Activated T-helper 2 cell treated with anti-CD3 and anti-CD28 coated beads, Interferon-gamma antibody, Interleukin-2, Interleukin-4, amounts not matched to agents 10 μg/mL and 5 μg/mL and 100 μg/mL, durations not matched to agents 14 hours and 24 hours and 36 hours (primary cell): Measurements from ENCODE around the gene TDRD7. TPM values are rescaled to one million over a fixed set of nuclear protein-coding genes. Genes with fewer than 3 reads are reported as not detected.

Experiments
- DNase-seq: peaks from one replicate; pipeline ENCODE4 v3.0.0; 2021; ENCODE audit warnings: low spot score
- H3K27ac Mint-ChIP-seq: one replicate; pipeline ENCODE4 v1.8.0; 2021; ENCODE audit warnings: mixed read lengths
- H3K27me3 Mint-ChIP-seq: one replicate; pipeline ENCODE4 v1.8.0; 2021; ENCODE audit warnings: low read depth, mixed read lengths
- H3K36me3 Mint-ChIP-seq: one replicate; pipeline ENCODE4 v1.8.0; 2021; ENCODE audit warnings: low read depth, mixed read lengths
- H3K4me1 Mint-ChIP-seq: one replicate; pipeline ENCODE4 v1.8.0; 2021; ENCODE audit warnings: low read depth, mixed read lengths
- H3K4me3 Mint-ChIP-seq: one replicate; pipeline ENCODE4 v1.8.0; 2021; ENCODE audit warnings: low read depth, mild to moderate bottlenecking, moderate library complexity, mixed read lengths
- H3K9me3 Mint-ChIP-seq: one replicate; pipeline ENCODE4 v1.8.0; 2021; ENCODE audit warnings: mixed read lengths
- intact Hi-C: fragments of 100-400 bp; cut with micrococcal nuclease; formaldehyde crosslinking; loops from one replicate; pipeline ENCODE4 v1.15.1; 2023
- total RNA-seq: library from RNA; stranded (reverse); gene quantifications from 2 replicates; pipeline ENCODE4 v1.2.3, GENCODE V29; 2022

Gene TDRD7
- total RNA-seq, 1 donor from 2014 or later, result 4.4 TPM

DNA sequence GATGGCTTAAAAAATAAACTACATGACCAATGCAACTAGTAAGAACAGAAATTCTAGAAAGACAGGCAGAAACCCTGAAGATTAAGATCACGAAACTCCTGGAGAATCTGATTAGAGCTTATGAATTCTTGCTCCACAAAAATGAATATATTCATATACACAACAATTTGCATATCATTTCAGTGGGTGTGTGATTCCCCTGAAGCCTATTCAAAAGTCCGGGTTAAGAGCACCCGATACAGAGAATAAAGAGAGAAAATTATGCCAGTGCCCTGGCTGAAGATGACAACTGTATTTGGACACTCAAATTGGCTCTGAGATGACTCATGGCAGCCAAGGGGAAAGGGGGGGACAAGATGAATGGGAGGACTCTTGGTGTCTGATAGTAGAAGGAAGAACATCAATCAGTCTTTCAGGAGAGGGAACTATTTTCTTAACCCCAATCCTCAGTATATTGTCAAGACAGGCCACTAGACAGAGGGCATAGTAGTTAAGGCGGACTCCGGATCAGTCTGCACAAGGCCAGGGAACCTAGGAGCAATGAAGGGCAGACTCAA is 95.6 kb downstream of the TDRD7 start:
- Mint-ChIP-seq H3K4me1 (peaks cover 24% of the 10 kb centered on the region), H3K9me3 (no peaks in the 10 kb centered on the region), H3K27ac (no peak overlapping the region), H3K36me3 (no peaks in the 10 kb centered on the region), H3K4me3 (no peak overlapping the region), H3K27me3 (peaks cover 25% of the 10 kb centered on the region)
- intact Hi-C loops, result no loop called here
- no peak for DNase-seq

DNA sequence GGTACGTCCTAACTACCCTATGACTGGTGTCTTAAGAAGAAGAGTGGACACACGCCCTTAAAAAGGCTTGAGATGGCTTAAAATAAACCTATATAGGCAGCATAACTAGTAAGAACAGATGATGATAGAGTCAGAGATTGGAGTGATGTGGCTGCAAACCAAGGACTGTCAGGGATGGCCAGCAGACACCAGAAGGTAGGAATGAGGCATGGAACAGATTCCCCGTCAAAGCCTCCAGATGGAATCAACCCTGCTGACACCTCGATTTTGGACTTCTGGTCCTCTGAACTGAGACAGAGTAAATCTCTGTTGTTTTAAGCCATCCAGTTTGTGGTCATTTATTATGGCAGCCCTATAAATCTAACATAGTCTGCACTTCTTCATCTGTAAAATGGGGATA is 97.0 kb downstream of the TDRD7 start:
- intact Hi-C loops, result no loop called here
- H3K27me3 Mint-ChIP-seq, result peaks cover 11% of the 10 kb centered on the region
- DNase-seq, result no peak
- H3K27ac Mint-ChIP-seq, result no peak overlapping the region
- H3K9me3 Mint-ChIP-seq, result no peaks in the 10 kb centered on the region
- H3K4me1 Mint-ChIP-seq, result peaks cover 15% of the 10 kb centered on the region
- H3K4me3 Mint-ChIP-seq, result no peak overlapping the region
- no peaks in the 10 kb centered on the region for H3K36me3 Mint-ChIP-seq

DNA sequence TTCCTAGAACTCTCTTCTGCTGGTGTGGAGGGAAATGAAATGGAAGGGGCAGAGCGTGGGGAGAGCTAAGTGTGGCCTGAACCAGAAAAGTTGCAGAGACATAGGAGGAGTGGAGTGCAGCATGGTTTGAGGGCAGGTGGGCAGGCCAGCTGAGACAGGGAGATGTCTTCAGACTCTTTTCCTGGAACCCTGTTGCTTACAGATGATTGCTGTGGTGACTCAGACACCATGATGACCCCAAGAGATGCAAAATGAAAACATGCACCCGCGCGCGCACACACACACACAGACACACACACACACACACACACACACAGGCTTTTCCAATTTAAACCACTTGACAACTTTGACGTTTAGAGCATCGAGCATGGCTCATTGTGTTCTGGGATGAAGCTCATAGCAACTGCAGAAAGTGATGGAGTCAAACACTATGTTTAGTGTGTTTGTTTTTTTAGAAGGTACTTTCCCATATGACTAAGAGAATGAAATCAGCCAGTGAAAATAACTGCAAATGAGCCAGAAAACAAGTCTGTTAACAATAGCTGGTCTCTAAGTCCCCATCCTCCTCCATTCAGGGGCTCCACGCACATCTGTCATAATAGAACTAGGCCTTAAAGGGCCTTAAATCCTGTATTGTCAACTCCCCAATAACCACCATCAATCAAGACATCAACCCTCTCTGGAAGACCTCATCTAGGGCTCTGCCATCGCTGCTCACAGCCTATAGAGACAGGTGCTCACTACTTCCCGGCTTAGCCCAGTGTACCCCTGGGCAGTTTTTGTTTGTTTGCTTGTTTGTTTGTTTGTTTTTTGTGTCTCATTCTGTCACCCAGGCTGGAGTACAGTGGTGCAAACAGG is 99.1 kb downstream of the TDRD7 start:
- Mint-ChIP-seq H3K9me3 (no peaks in the 10 kb centered on the region), H3K36me3 (no peaks in the 10 kb centered on the region), H3K4me3 (no peak overlapping the region), H3K27me3 (peaks cover 1% of the 10 kb centered on the region), H3K27ac (peak overlapping the region; percentile 42), H3K4me1 (peaks cover 15% of the 10 kb centered on the region)
- intact Hi-C loops, result no loop called here
- DNase-seq, result no peak

DNA sequence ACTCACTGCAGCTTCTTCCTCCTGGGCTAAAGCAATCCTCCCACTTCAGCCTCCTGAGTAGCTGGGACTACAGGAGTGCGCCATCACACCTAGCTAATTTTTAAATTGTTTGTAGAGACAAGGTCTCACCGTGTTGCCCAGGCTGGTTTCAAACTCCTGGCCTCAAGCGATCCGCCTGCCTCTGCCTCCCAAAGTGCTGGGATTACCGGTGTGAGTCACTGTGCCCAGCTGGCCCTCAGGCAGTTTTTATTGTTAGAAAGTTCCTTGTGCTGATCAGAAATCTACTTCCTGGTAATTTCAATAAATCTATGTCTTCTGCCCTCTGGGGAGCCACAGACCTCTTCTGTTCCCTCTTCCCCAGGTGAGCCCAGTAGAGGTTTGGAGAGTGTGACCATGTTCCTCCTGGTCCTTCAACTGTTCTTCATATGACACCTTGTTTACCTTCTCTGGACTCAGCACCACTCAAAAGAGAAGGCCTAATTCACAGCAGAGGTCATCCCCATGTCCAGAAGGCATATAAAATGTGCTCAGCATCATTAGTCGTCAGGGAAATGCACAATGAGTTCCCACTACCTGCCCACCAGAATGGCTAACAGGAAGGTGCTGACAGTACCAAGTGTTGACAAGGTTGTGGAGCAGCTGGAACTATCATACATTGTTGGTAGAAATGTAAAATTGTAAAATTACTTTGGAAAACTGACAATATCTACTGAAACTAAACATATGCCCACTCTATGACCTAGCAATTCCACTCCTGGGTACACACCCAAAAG is 99.9 kb downstream of the TDRD7 start:
- Mint-ChIP-seq H3K9me3 (no peaks in the 10 kb centered on the region), H3K4me3 (no peak overlapping the region), H3K27me3 (peaks cover 2% of the 10 kb centered on the region), H3K4me1 (peaks cover 15% of the 10 kb centered on the region), H3K27ac (peak overlapping the region; percentile 42), H3K36me3 (no peaks in the 10 kb centered on the region)
- intact Hi-C loops, result no loop called here
- DNase-seq, result no peak

DNA sequence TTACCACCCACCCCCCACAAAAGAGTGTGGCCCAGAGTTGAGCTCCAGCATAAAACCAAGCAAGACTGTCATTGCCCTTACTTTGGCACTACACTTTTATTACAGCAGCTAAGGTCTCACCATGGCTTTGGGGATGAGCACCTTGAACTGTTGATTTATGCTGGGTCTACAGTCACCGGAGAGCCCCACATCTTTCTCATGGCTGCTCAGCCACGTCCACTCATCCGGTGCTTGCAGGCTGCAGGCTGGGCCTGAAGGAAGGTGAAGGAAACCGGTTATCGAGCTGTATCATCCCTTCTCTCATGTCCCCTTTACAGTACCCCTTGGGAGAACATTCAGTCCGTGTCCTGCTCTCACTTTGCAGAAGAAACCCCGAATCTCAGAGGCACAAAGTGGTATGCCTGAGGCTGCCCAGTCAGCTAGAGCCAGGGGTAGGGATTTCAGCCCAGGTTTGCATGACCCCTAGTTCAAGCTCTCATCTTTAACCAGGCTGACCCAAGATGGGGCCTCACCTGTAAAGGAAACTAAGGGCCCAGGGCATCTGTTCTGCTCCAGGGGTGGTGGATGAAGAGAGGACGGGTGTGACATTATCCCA is 101.2 kb downstream of the TDRD7 start:
- intact Hi-C loops, result no loop called here
- Mint-ChIP-seq H3K27ac (no peak overlapping the region), H3K4me1 (peaks cover 15% of the 10 kb centered on the region), H3K36me3 (no peaks in the 10 kb centered on the region), H3K4me3 (no peak overlapping the region), H3K27me3 (peaks cover 11% of the 10 kb centered on the region), H3K9me3 (no peaks in the 10 kb centered on the region)
- DNase-seq, result no peak

DNA sequence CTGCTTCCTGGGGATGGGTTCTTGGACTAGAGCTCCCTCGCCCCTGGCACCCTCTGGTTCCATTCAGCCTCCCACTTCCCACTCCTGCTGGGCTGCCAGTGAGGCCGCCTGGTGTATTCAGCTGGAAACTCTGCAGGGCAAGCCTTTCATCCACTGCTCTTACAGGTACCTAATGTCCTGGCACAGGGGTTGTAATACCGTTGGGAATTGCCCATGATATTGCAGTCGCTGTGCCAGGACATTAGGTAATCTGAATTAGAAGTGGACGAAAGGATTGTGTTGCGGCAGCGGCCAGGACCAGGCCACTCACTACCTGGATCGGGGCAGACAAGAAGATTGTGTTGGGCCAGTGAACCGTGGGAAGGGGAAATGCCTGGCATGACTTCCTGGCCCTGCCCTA is 102.6 kb downstream of the TDRD7 start:
- H3K4me1 Mint-ChIP-seq, result peaks cover 17% of the 10 kb centered on the region
- H3K9me3 Mint-ChIP-seq, result no peaks in the 10 kb centered on the region
- H3K27ac Mint-ChIP-seq, result no peak overlapping the region
- H3K4me3 Mint-ChIP-seq, result no peak overlapping the region
- intact Hi-C loops, result no loop called here
- peaks cover 25% of the 10 kb centered on the region for H3K27me3 Mint-ChIP-seq
- DNase-seq, result no peak
- no peaks in the 10 kb centered on the region for H3K36me3 Mint-ChIP-seq

DNA sequence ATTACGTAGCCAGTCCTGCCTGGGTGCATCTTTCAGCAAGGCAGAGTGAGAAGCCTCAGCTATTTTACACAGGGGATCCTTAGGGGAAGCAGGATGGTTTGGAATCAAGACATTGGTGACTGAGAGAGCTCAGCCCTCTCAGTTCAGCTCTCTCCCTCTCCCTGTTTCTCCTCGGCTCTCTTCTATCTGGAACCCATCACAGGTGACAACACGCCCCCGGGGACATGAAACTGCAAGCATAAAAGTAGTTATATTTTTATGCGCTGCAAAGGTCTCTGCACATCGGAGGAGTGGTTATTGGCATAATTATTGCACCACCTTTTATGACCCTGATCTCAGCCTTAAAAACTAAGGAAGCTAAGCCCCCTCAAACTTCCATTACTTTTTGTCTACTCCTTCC is 103.8 kb downstream of the TDRD7 start:
- Mint-ChIP-seq H3K9me3 (no peaks in the 10 kb centered on the region), H3K27ac (no peak overlapping the region), H3K4me3 (no peak overlapping the region), H3K27me3 (peaks cover 31% of the 10 kb centered on the region), H3K4me1 (peaks cover 15% of the 10 kb centered on the region), H3K36me3 (no peaks in the 10 kb centered on the region)
- intact Hi-C loops, result no loop called here
- DNase-seq, result no peak

DNA sequence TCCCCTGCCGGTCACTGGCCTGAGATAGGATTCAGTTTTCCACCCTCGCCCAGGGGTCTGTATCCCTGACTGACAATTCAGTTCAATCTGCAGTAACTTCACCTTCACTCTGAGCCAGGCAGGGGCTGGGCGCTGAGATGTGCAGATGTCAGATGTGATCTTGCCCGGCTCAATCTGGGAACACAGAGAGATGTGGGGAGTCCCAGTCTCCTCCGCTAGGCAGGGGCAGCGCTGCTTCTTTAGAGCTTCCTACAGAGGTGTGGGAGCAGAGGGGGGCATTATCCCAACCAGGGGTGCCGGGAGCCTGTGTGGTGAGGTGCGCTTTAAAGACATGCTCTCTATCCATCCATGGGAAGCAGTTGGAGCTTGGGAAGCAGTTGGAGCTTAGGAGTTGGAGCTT is 104.2 kb downstream of the TDRD7 start:
- no peak overlapping the region for H3K4me3 Mint-ChIP-seq
- intact Hi-C loops, result no loop called here
- DNase-seq, result no peak
- H3K27ac Mint-ChIP-seq, result no peak overlapping the region
- no peaks in the 10 kb centered on the region for H3K36me3 Mint-ChIP-seq
- no peaks in the 10 kb centered on the region for H3K9me3 Mint-ChIP-seq
- peaks cover 10% of the 10 kb centered on the region for H3K4me1 Mint-ChIP-seq
- peaks cover 35% of the 10 kb centered on the region for H3K27me3 Mint-ChIP-seq

DNA sequence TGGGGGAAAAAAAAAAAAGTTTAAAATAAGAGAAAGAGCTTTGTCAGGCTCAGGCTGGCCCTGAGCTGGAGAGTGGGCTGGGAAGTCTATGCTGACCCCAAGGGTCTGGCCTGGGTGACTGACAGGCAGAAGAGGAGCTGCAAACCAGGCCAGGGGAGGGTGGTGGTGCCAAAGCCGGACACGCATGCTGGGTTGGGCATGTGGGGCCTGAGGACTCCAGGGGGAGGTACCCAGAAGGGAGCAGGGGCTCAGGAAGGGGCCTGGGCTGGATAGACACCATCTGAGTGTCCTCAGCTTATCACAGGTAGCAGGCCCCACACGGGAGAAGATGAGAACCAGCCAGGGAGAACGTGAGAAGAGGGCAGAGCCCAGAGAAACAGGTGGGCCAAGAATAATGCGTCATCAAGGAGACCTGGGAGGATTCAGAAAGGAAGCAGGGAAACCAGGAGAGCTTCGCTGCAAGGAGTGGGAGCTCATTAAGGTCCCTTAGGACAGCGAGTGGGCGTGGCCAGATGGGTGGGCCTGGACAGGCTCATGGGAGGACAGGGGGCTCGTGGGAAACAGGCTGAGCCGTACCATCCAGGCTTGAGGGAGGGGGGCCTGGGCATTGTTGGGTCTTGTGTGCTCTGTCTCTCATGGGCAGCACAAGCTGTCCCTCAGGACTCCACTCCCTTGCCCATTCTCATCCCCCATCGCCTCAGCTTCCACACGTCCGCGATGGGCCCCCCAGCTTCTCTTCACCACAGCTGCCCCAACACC is 105.6 kb downstream of the TDRD7 start:
- no peak for DNase-seq
- Mint-ChIP-seq H3K9me3 (no peaks in the 10 kb centered on the region), H3K27me3 (peaks cover 35% of the 10 kb centered on the region), H3K27ac (no peak overlapping the region), H3K36me3 (no peaks in the 10 kb centered on the region), H3K4me1 (peaks cover 3% of the 10 kb centered on the region), H3K4me3 (no peak overlapping the region)
- intact Hi-C loops, result no loop called here

DNA sequence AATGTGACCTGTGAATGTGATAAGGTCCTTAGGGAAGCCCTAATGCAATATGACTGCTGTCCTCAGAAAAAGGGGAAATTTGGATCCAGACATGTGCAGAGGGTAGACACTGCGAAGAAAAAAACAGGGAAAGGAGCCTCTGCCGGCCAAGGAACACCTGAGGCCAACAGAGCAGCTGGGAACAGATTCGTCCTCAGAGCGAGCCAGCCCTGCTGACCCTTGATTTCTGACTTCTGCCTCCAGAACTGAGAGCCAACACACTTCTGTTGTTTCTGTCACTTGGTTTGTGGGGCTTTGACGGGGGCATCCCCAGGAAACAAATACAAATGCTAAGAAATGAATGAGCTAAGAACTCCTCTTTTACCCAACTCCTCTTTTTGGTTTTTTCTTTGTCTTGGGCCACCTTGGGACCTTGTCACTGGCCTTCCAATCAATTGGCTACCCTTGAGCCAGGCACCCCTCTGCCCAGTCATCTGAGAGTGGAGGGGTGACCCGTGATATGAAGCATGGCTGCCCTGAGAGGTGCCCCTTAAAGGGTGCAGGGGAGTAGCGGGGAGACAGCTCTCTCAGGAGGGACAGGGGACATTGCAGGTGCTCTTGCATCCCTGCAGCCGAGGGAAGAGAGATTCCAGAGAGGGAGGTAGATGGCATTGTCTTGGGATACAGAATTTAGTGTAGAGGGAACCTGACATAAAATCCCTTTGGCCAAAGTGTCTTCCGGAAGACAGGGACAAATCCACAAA is 106.4 kb downstream of the TDRD7 start:
- Mint-ChIP-seq H3K4me3 (no peak overlapping the region), H3K27ac (no peak overlapping the region), H3K36me3 (no peaks in the 10 kb centered on the region), H3K4me1 (peaks cover 3% of the 10 kb centered on the region), H3K27me3 (peaks cover 35% of the 10 kb centered on the region), H3K9me3 (no peaks in the 10 kb centered on the region)
- intact Hi-C loops, result no loop called here
- DNase-seq, result no peak

DNA sequence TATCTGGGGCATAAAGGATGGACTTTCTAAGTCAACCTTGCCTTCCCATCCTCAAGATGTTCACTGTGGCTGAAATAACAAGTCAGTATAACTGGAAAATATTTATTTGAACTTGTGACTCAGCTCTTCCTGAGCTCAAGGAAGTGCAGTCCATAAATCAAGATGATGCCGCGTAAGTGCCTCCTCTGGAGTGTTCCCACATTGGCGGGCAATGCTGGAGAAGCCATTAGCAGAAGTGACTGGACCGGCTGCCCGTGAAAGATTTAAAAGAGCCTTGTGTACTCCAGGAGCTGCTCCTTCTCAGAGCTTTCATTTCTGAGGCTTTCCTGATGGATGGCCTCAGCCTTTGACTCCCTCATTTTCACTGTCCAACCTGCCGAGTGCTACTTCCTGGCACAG is 107.0 kb downstream of the TDRD7 start:
- Mint-ChIP-seq H3K4me1 (peaks cover 3% of the 10 kb centered on the region), H3K27ac (no peak overlapping the region)

More for the DNA sequence above, 107.0 kb downstream of the TDRD7 start:
- Mint-ChIP-seq H3K4me3 (no peak overlapping the region), H3K9me3 (no peaks in the 10 kb centered on the region), H3K36me3 (no peaks in the 10 kb centered on the region), H3K27me3 (peaks cover 35% of the 10 kb centered on the region)
- intact Hi-C loops, result no loop called here
- no peak for DNase-seq
